HCT116 (cell line): ENCODE results near the gene WIPI1. TPM values are rescaled to one million over a fixed set of nuclear protein-coding genes. Genes with fewer than 3 reads are reported as not detected.

Source experiments
- ATAC-seq: fragments of 200-7000 bp; cut with Tn5 transposase; 2 replicates; pipeline ENCODE4 v1.9.1; 2020; ENCODE audit warnings: mild to moderate bottlenecking, moderate library complexity
- BruUV-seq: library from RNA; stranded (reverse); fragments of 400-500 nt; replicated peaks from 2 replicates; lab custom pipeline; 2021; lab: Mats Ljungman, UMichigan
- CTCF ChIA-PET: fragments of 300-600 bp; sonication (Branson Sonifier 250); formaldehyde crosslinking; loops from one replicate; lab custom pipeline; 2021; ENCODE audit warnings: antibody characterized with exemption; lab: Charles Lee
- POLR2A ChIA-PET: fragments of 300-600, 350-600 bp; sonication (Branson Sonifier 250); formaldehyde crosslinking; loops from one replicate; lab custom pipeline; 2021; ENCODE audit warnings: antibody characterized with exemption; lab: Charles Lee
- RAD21 ChIA-PET, 2 experiments: fragments of 300-600 bp; sonication (Branson Sonifier 250); formaldehyde crosslinking; loops; one replicate each; lab custom pipeline; 2023; ENCODE audit warnings: low total read pairs in 2 of 2; ENCODE audit not compliant: uncharacterized antibody in 2 of 2, unreplicated experiment in 2 of 2, low non-redundant PET in 1 of 2; lab: Charles Lee
- DNase-seq: peaks from one replicate; pipeline ENCODE4 v3.0.0-alpha.2; 2010; ENCODE audit warnings: low read depth, low spot score
- H2AFZ ChIP-seq: fragments of 200-600 bp; shearing (Covaris generic), sonication (generic); 2 replicates; pipeline ENCODE4 v1.6.1; 2017; ENCODE audit warnings: low read depth, mixed run types, mixed read lengths, antibody characterized with exemption, low read length; ENCODE audit not compliant: poor library complexity, severe bottlenecking
- H3K27ac ChIP-seq: 2 replicates; pipeline ENCODE4 v1.5.1; 2012; ENCODE audit warnings: low read depth, low read length
- H3K27me3 ChIP-seq: fragments of 200-600 bp; sonication (generic); 2 replicates; pipeline ENCODE4 v1.6.1; 2016; ENCODE audit warnings: mixed run types, low read length, mixed read lengths; ENCODE audit not compliant: insufficient read depth
- H3K36me3 ChIP-seq, 2 experiments: fragments of 200-500 bp in 1 of 2; fragments of 200-600 bp in 1 of 2; sonication (Bioruptor generic) in 1 of 2; sonication (generic) in 1 of 2; 2 replicates each; pipeline versions ENCODE4 v1.5.1 to v1.6.1; 2014 to 2016; ENCODE audit warnings: low read length in 2 of 2, inconsistent platforms in 1 of 2, mixed read lengths in 1 of 2, mixed run types in 1 of 2; ENCODE audit not compliant: insufficient read depth in 2 of 2, control insufficient read depth in 1 of 2
- H3K4me1 ChIP-seq, 2 experiments: fragments of 200-600 bp in 1 of 2; sonication (generic) in 1 of 2; 2 replicates each; pipeline versions ENCODE4 v1.5.1 to v1.6.1; 2012 to 2017; ENCODE audit warnings: low read length in 2 of 2, inconsistent platforms in 1 of 2, mild to moderate bottlenecking in 1 of 2, mixed read lengths in 1 of 2, mixed run types in 1 of 2, moderate library complexity in 1 of 2; ENCODE audit not compliant: insufficient read depth in 2 of 2, control insufficient read depth in 1 of 2
- H3K4me2 ChIP-seq: fragments of 200-600 bp; sonication (generic); 2 replicates; pipeline ENCODE4 v1.6.1; 2017; ENCODE audit warnings: mixed run types, low read length, mixed read lengths
- H3K4me3 ChIP-seq, 2 experiments: fragments of 200-600 bp in 1 of 2; sonication (generic) in 1 of 2; replicated peaks in 1 of 2; 2 replicates each; pipeline ENCODE4 v1.5.1; 2011 to 2016; ENCODE audit warnings: low read length in 2 of 2, control low read depth in 1 of 2, low read depth in 1 of 2, mild to moderate bottlenecking in 1 of 2, mixed read lengths in 1 of 2, mixed run types in 1 of 2
- H3K79me2 ChIP-seq: fragments of 200-600 bp; sonication (generic); 2 replicates; pipeline ENCODE4 v1.6.1; 2017; ENCODE audit warnings: mild to moderate bottlenecking, mixed run types, low read length, moderate library complexity, mixed read lengths; ENCODE audit not compliant: insufficient read depth
- H3K9ac ChIP-seq: fragments of 200-600 bp; sonication (generic); 2 replicates; pipeline ENCODE4 v1.6.1; 2016; ENCODE audit warnings: low read length, mixed read lengths
- H3K9me2 ChIP-seq: fragments of 200-600 bp; sonication (generic), shearing (Covaris generic); 2 replicates; pipeline ENCODE4 v1.6.1; 2017; ENCODE audit warnings: mixed run types, mild to moderate bottlenecking, moderate library complexity; ENCODE audit not compliant: insufficient read depth
- H3K9me3 ChIP-seq, 2 experiments: fragments of 200-500 bp in 1 of 2; fragments of 200-600 bp in 1 of 2; sonication (Bioruptor generic) in 1 of 2; sonication (generic) in 1 of 2; 2 replicates each; pipeline ENCODE4 v1.6.1; 2014 to 2017; ENCODE audit warnings: low read length in 2 of 2, mixed read lengths in 2 of 2, inconsistent platforms in 1 of 2, low read depth in 1 of 2, mild to moderate bottlenecking in 1 of 2, mixed run types in 1 of 2, moderate library complexity in 1 of 2; ENCODE audit not compliant: control insufficient read depth in 1 of 2, insufficient read depth in 1 of 2
- H4K20me1 ChIP-seq: fragments of 200-600 bp; sonication (generic), shearing (Covaris generic); 2 replicates; pipeline ENCODE4 v1.6.1; 2017; ENCODE audit warnings: mixed run types, mild to moderate bottlenecking, moderate library complexity; ENCODE audit not compliant: insufficient read depth
- CEBPB ChIP-seq: IDR thresholded peaks from 2 replicates; pipeline ENCODE4 v1.6.1; 2012; ENCODE audit warnings: low read depth
- CTCF ChIP-seq, 3 experiments: fragments of 200-600 bp in 1 of 3; sonication (generic) in 1 of 3; IDR thresholded peaks in 2 of 3; conservative IDR thresholded peaks in 1 of 3; 2 replicates each; pipeline ENCODE4 v1.5.1; 2012 to 2017; ENCODE audit warnings: low read depth in 2 of 3, low read length in 2 of 3, antibody characterized with exemption in 1 of 3, borderline replicate concordance in 1 of 3, control low read depth in 1 of 3, mild to moderate bottlenecking in 1 of 3, mixed read lengths in 1 of 3, mixed run types in 1 of 3, moderate library complexity in 1 of 3; ENCODE audit not compliant: insufficient read depth in 1 of 3
- ELF1 ChIP-seq: IDR thresholded peaks from 2 replicates; pipeline ENCODE4 v1.6.1; 2012; ENCODE audit warnings: low read depth, borderline replicate concordance
- RAD21 ChIP-seq: IDR thresholded peaks from 2 replicates; pipeline ENCODE4 v1.6.1; 2012; ENCODE audit warnings: low read depth, mild to moderate bottlenecking
- SIN3A ChIP-seq: IDR thresholded peaks from 2 replicates; pipeline ENCODE4 v1.6.1; 2012; ENCODE audit warnings: low read depth
- SP1 ChIP-seq: IDR thresholded peaks from 2 replicates; pipeline ENCODE4 v1.6.1; 2012; ENCODE audit warnings: low read depth
- TCF7L2 ChIP-seq: IDR thresholded peaks from 2 replicates; pipeline ENCODE4 v1.7.0; 2011; ENCODE audit warnings: borderline replicate concordance, inconsistent platforms; ENCODE audit not compliant: insufficient read depth, insufficient read length; ENCODE audit errors: extremely low read depth
- intact Hi-C: fragments of 100-400 bp; cut with micrococcal nuclease; formaldehyde crosslinking; loops from 2 replicates; pipeline ENCODE4 v1.10.0; 2022
- total RNA-seq: library from RNA; stranded (reverse); gene quantifications from one replicate; pipeline ENCODE4 v1.2.1, GENCODE V29; 2021; ENCODE audit not compliant: unreplicated experiment

Gene WIPI1
- total RNA-seq, 1 experiment from 2014 or later = 21.5 TPM

- Histone ChIP-seq H3K9me2 (no peaks in the 10 kb centered on the region), H2AFZ (peak overlapping the region; percentile 51), H3K36me3 (no peaks in the 10 kb centered on the region), H3K4me2 (peak overlapping the region; percentile 51), H3K4me1 (peaks cover 17 to 32% of the 10 kb centered on the region in 2 experiments), H3K4me3 (no peak overlapping the region), H3K27ac (no peak overlapping the region), H3K79me2 (no peaks in the 10 kb centered on the region), H3K9me3 (no peaks in the 10 kb centered on the region), H3K9ac (no peak overlapping the region; the same call in 1 of the 2 replicates), H3K27me3 (no peaks in the 10 kb centered on the region), H4K20me1 (no peaks in the 10 kb centered on the region)
- TF ChIP-seq TCF7L2 (peak; percentile 58), SP1 (0 out of 2 replicates have a peak, but pooled peaks have one; percentile 35), SIN3A (no peak), CTCF (IDR thresholded peaks at IDR 0.05 in 2 of 3, conservative IDR thresholded peaks at IDR 0.05 in 1 of 3; ENCODE audit: borderline replicate concordance in 1 of 3, insufficient read depth in 1 of 3, low read depth in 2 of 3, low read length in 2 of 3) (peak; percentile 64 to 89 (median 86)), ELF1 (no peak), CEBPB (no peak), RAD21 (peak; percentile 98)
- POLR2A ChIA-PET = no interaction called here
- RAD21 ChIA-PET = interaction anchor here in 1 of 2 experiments (0.6 to 1.2 kb wide), 3 partner anchors 26 to 290 kb away, joined by 4 to 5 read pairs (median 4); no protein-coding TSS in a partner anchor
- peak; percentile 92 for DNase-seq
- BruUV-seq = no TSS peak
- intact Hi-C loops = loop anchor here (1.0 to 10.0 kb wide), 5 partner anchors 199 to 658 kb away; no protein-coding TSS in a partner anchor
- CTCF ChIA-PET = interaction anchor here (0.5 to 1.4 kb wide), 17 partner anchors 9 to 571 kb away, joined by 3 to 12 read pairs (median 4); no protein-coding TSS in a partner anchor
- peak; percentile 89 for ATAC-seq
These were observed 5.3 kb upstream of the WIPI1 start for GRCh38 chr17:68462381-68463210.
